SK-N-SH (cell line): Measurements from ENCODE around the gene NBPF15.
"Not testable (repeated sequence)": the region's sequence is repeated elsewhere in the genome, so short reads cannot be mapped to it uniquely, and the experiment has no call there.

ENCODE experiments used
- ELF1 ChIP-seq: IDR thresholded peaks from 2 replicates; pipeline ENCODE4 v1.4.0; 2012
- FOXM1 ChIP-seq: IDR thresholded peaks from 2 replicates; pipeline ENCODE4 v1.4.0; 2012; ENCODE audit warnings: low read depth, mild to moderate bottlenecking
- JUND ChIP-seq: IDR thresholded peaks from 2 replicates; pipeline ENCODE4 v1.4.0; 2012
- NRF1 ChIP-seq: IDR thresholded peaks from 2 replicates; pipeline ENCODE4 v1.6.1; 2012; ENCODE audit warnings: low read depth, mild to moderate bottlenecking, low read length
- POLR2AphosphoS5 ChIP-seq: IDR thresholded peaks from 2 replicates; pipeline ENCODE4 v1.6.1; 2012; ENCODE audit warnings: low read depth, low read length
- RFX5 ChIP-seq: IDR thresholded peaks from 2 replicates; pipeline ENCODE4 v1.6.1; 2012; ENCODE audit warnings: mild to moderate bottlenecking, improper control_type of control experiment, low read length
- TF ChIP-seq, protein P1 (sequence below): fragments of 200-600 bp; sonication (generic); IDR thresholded peaks from 2 replicates; pipeline ENCODE4 v1.6.1; 2017; ENCODE audit warnings: antibody characterized with exemption, mild to moderate bottlenecking, moderate library complexity
- TF ChIP-seq, protein P2 (sequence below): IDR thresholded peaks from 2 replicates; pipeline ENCODE4 v1.4.0; 2012; ENCODE audit warnings: low read depth, borderline replicate concordance
- TF ChIP-seq, protein P3 (sequence below): IDR thresholded peaks from 2 replicates; pipeline ENCODE4; 2012
- TF ChIP-seq, protein P4 (sequence below): IDR thresholded peaks from 2 replicates; pipeline ENCODE4 v1.4.0; 2012; ENCODE audit warnings: low read depth

DNA sequence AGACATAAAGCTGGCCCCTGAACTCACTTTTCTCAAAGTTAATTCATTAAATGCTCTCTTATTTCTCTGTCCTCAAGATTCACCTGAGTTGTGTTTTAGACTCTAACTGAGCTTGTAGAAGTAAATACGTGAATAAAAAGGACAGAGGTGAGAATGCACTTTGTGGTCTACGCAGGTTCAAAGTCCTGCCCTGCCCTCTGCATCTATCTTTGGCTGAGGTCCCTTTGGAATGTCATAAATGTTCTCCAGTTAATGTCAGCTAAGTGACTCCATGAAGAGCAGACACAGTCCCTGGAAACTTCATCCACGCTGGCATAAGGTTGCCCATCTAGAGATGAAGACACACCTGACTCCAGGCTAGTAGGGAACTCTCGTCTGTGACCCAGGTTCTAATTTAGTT is 10.0 kb upstream of the NBPF15 start:
- TF ChIP-seq, protein P1, sequence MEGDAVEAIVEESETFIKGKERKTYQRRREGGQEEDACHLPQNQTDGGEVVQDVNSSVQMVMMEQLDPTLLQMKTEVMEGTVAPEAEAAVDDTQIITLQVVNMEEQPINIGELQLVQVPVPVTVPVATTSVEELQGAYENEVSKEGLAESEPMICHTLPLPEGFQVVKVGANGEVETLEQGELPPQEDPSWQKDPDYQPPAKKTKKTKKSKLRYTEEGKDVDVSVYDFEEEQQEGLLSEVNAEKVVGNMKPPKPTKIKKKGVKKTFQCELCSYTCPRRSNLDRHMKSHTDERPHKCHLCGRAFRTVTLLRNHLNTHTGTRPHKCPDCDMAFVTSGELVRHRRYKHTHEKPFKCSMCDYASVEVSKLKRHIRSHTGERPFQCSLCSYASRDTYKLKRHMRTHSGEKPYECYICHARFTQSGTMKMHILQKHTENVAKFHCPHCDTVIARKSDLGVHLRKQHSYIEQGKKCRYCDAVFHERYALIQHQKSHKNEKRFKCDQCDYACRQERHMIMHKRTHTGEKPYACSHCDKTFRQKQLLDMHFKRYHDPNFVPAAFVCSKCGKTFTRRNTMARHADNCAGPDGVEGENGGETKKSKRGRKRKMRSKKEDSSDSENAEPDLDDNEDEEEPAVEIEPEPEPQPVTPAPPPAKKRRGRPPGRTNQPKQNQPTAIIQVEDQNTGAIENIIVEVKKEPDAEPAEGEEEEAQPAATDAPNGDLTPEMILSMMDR = not testable (repeated sequence)
- TF ChIP-seq POLR2AphosphoS5, FOXM1, RFX5, NRF1, ELF1, JUND: not testable (repeated sequence)
- TF ChIP-seq, protein P2, sequence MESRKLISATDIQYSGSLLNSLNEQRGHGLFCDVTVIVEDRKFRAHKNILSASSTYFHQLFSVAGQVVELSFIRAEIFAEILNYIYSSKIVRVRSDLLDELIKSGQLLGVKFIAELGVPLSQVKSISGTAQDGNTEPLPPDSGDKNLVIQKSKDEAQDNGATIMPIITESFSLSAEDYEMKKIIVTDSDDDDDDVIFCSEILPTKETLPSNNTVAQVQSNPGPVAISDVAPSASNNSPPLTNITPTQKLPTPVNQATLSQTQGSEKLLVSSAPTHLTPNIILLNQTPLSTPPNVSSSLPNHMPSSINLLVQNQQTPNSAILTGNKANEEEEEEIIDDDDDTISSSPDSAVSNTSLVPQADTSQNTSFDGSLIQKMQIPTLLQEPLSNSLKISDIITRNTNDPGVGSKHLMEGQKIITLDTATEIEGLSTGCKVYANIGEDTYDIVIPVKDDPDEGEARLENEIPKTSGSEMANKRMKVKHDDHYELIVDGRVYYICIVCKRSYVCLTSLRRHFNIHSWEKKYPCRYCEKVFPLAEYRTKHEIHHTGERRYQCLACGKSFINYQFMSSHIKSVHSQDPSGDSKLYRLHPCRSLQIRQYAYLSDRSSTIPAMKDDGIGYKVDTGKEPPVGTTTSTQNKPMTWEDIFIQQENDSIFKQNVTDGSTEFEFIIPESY = not testable (repeated sequence)
- TF ChIP-seq, protein P3, sequence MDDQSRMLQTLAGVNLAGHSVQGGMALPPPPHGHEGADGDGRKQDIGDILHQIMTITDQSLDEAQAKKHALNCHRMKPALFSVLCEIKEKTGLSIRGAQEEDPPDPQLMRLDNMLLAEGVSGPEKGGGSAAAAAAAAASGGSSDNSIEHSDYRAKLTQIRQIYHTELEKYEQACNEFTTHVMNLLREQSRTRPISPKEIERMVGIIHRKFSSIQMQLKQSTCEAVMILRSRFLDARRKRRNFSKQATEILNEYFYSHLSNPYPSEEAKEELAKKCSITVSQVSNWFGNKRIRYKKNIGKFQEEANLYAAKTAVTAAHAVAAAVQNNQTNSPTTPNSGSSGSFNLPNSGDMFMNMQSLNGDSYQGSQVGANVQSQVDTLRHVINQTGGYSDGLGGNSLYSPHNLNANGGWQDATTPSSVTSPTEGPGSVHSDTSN = not testable (repeated sequence)
- TF ChIP-seq, protein P4, sequence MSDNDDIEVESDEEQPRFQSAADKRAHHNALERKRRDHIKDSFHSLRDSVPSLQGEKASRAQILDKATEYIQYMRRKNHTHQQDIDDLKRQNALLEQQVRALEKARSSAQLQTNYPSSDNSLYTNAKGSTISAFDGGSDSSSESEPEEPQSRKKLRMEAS = not testable (repeated sequence)
